Cardiac fibroblast (primary cell): ENCODE measurements around the gene C5orf47.

ENCODE experiments used
- DNase-seq, 2 donors: peaks; one replicate each; pipeline versions ENCODE4 v3.0.0 to v3.0.0-alpha.2; 2010; ENCODE audit warnings: low read depth in 2 of 2
- H3K4me3 ChIP-seq, 2 donors: replicated peaks in 1 of 2; 1 replicate in 1 of 2; 2 replicates in 1 of 2; pipeline ENCODE4 v1.5.1; 2011; ENCODE audit warnings: low read depth in 2 of 2, low read length in 2 of 2, mild to moderate bottlenecking in 2 of 2, moderate library complexity in 1 of 2
- CTCF ChIP-seq: IDR thresholded peaks from one replicate; pipeline ENCODE4 v1.5.1; 2011; ENCODE audit warnings: low read depth, mild to moderate bottlenecking, low read length, inconsistent platforms

Gene C5orf47

GRCh38 chr5:174052636-174053035 is 63.7 kb downstream of the C5orf47 start:
- DNase-seq, result no peak
- TF ChIP-seq CTCF, result no peak
- H3K4me3 ChIP-seq, result no peak overlapping the region

- TF ChIP-seq CTCF, result no peak
- H3K4me3 ChIP-seq, result no peak overlapping the region
- DNase-seq, result no peak
Observed at GRCh38 chr5:174053905-174054304, 64.9 kb downstream of the C5orf47 start.
